Measurements from ENCODE around the gene ENPP6.

- TF ChIP-seq MXD1 (CRISPR knock-in tag; IDR thresholded peaks at IDR 0.05) (no peak), PPARG (CRISPR knock-in tag; conservative IDR thresholded peaks at IDR 0.05) (no peak), ZBTB34 (CRISPR knock-in tag; IDR thresholded peaks at IDR 0.05) (no peak), ZNF773 (CRISPR knock-in tag; IDR thresholded peaks at IDR 0.05; ENCODE audit: borderline replicate concordance) (no peak), ZNF468 (CRISPR knock-in tag; IDR thresholded peaks at IDR 0.05) (no peak), ZNF629 (CRISPR knock-in tag; conservative IDR thresholded peaks at IDR 0.05) (no peak)
These were observed 10.5 kb upstream of the ENPP6 start for GRCh38 chr4:184228056-184228705.

Measured in HepG2 (cell line).